HEK293T (cell line): Measurements from ENCODE around the gene P2RX7.
"Not testable (repeated sequence)": the region's sequence is repeated elsewhere in the genome, so short reads cannot be mapped to it uniquely, and the experiment has no call there.

ENCODE experiments used
- SP1 ChIP-seq: fragments of 450-650 bp; IDR thresholded peaks from 2 replicates; pipeline ENCODE4 v1.6.1; 2017
- TARDBP ChIP-seq: fragments of 450-650 bp; IDR thresholded peaks from 2 replicates; pipeline ENCODE4 v1.6.1; 2016

GRCh38 chr12:121229826-121230537, 97.3 kb downstream of the P2RX7 start:
- TF ChIP-seq TARDBP, SP1: not testable (repeated sequence)
